ENCODE measurements around the gene PRMT5.

The PRMT5 gene

DNA sequence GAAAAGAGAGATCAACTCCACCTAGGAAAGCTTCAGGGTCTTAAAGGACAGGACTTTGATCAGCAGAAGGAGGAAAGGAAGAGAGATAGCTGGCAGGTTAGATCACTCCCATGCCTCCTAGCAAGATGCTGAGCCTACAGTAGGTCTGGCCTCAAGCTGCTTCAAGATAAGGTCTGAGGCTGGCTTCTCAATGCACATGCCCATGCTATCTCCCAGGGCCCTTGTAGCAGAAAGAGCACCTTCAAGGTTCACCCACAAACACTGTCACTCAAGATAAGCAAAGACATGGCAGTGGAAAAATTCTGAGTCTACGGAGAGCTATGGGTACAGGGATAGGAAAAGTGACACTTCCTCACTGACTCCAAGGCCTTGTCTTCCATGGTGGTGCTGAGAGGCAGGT lies 31.8 kb downstream of the PRMT5 start:
- DNase-seq (ENCODE audit: low spot score): no peak

DNA sequence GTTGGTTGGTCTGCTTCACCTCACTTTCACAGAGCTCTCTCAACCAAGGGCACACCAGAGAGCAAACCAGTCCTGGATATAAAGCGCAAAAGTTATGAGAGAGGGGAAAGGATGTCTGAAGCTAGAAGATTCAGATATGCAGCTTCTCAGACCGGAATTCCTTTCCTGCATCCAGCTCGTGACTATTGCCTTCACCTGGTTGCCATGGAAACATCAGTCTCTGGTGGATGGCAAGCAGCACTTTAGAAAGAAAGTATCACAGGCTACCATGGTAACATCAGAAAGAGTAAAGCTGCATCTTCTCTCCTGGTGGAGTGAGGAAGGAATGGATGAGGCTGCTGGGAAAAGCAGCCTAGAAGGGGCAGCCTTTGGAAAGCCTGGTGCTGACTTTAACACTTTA lies 32.4 kb downstream of the PRMT5 start:
- no peak for DNase-seq (ENCODE audit: low spot score)

DNA sequence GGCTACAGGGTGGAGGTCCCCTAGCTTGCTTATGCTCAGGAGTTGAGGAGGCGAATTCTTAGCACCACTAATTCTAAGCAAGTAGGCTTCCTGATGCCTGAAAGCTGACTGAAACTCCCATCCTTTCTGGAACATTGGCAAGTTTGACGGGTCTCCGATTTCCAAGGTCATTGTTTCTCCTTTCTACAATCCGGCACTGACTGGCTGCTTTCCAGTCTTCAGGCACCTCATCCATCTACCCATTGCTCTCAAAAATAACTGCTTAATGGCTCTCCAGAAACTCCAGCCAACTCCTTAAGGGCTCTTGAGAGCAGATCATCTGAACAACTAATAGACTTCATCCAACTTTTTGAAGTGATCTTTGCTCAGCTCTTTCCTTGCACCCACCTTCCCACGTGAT lies 32.8 kb downstream of the PRMT5 start:
- no peak for DNase-seq (ENCODE audit: low spot score)

DNA sequence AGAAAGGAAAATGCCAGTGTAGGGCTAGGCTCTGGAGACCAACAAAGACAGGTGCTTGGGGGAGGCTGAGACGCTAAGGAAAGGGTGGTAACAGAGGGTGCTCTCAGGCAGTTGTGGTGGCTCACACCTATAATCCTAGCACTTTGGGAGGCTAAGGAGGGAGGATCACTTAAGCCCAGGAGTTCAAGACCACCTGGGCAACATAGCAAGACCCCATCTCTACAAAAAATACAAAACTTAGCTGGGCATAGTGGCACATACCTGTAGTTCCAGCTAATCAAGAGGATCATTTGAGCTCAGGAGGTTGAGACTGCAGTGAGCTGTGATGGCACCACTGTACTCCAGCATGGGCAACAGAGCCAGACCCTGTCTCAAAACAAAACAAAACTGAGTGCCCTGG lies 33.8 kb downstream of the PRMT5 start:
- no peak for DNase-seq (ENCODE audit: low spot score)

DNA sequence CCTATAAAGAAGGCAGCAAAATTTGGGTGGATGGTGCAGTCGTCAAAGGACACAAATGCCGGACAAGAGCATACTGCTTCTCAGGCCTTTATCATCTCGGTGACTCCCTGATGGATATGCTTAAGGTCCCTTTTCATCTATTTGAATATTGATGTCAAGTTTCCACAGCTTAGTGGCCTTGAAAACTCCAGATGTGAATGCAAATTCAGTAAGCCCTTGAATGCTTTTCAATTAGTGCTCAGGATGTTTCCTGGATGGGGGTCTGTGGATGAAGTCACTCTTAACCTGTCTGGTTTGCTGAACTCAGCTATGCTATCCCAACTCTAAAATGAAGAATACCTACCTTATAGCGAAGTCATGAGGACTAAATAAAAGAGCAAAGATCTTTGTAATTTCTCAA lies 35.5 kb downstream of the PRMT5 start:
- DNase-seq (ENCODE audit: low spot score): no peak

DNA sequence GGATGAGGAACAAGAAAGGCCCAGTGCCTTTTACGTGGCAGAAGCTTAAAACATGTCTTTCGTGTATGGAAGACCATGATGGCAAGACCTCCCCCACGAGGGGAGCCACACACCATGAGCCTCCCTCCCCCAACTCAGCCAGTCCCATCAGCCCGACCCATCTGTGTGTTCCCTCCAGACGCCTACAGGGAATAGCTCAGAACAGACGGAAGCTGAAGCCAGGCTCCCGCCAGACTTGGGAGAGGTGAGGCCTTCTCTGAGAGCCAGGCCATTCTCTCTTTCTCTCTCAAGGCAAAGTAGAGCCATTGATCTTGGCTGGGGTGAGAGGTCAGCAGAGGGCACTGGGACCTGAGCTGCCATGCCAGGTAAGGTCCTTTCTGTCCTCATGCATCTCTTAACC lies 36.7 kb downstream of the PRMT5 start:
- no peak for DNase-seq (ENCODE audit: low spot score)

DNA sequence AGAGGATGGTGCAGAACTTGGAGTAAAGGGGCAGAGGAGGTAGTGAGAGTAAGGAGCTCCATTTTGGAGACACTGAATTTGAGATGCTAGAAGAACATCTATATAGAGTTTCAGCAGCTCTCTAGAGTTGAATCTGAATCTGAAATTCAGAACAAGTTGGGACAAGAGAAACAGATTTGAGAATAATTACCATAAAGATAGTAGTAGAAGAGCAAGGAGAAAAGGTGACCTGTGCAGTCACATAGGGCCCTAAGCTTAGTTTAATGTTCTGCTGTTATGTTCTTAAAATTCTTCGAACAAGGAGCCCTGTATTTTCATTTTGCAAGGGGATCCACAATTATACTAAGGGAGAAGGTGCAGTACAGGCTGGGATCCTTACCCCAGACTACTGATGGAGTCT lies 38.8 kb downstream of the PRMT5 start:
- no peak for DNase-seq (ENCODE audit: low spot score)

DNA sequence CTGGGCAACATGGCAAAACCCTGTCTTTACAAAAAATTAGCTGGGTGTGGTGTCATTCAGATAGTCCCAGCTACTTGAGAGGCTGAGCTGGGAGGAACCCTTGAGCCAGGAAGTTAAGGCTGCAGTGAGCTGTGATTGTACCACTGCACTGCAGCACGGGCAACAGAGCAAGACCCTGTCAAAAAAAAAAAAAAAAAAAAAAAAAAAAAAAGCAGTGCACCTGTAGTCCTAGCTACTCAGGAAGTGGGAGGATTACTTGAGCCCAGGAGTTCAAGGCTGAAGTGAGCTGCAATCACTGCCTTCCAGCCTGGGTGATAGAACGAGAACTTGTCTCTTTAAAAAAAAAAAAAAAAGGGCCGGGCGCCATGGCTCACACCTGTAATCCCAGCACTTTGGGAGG lies 40.5 kb downstream of the PRMT5 start:
- no peak for DNase-seq (ENCODE audit: low spot score)

DNA sequence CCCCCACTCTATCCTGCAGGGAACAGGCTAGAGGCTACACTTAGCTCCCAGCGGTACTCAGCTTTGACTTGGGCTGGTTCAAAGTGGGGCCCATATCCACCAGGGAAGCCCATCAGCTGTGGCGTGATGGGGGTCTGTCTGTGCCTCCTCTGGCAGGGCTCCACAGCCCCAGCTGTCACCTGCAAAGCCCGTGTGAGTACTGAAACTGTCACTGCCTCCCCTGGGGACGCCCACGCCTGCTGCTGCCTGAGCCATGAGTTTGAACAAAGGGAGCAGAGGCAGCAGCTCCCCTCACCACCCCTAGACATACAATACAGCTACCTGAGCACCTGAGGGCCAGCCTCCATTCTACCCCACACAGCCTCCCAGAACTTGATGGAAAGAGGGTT lies 41.2 kb downstream of the PRMT5 start:
- DNase-seq (ENCODE audit: low spot score): no peak

DNA sequence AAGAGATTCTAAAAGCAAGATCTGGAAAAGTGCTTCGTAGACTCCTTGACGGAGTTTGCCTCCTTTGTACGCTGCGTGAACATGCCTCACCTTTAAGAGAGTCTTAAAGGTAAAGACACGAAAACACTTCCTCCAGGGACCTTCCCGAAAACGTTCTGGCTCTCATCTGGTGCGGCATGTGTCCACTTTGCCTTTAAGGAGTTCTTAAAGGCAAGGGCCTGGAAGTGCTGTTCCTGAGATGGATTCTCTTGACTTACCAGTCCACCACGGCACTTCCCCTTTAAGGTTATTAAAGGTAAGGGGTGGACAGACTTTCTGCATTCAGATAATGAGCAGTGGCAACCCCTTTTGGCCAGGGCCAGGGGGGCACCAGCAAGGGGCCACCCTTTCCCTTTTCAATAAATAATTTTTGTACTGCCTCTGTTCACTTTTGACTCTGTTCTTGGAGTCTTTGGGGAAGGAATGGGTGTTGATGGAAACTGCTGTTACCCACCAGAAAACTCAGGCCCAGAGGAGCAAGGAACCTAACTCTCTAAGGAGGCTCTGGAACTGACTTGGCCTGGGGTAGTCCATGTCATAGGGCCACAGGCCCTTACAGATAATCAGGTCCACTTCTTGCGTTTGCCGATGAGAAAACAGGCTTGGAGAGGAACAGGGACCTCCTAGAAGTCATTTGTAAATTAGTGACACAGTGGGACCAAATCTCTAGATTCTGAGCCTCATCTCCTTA lies 41.8 kb downstream of the PRMT5 start:
- DNase-seq (ENCODE audit: low spot score): no peak

DNA sequence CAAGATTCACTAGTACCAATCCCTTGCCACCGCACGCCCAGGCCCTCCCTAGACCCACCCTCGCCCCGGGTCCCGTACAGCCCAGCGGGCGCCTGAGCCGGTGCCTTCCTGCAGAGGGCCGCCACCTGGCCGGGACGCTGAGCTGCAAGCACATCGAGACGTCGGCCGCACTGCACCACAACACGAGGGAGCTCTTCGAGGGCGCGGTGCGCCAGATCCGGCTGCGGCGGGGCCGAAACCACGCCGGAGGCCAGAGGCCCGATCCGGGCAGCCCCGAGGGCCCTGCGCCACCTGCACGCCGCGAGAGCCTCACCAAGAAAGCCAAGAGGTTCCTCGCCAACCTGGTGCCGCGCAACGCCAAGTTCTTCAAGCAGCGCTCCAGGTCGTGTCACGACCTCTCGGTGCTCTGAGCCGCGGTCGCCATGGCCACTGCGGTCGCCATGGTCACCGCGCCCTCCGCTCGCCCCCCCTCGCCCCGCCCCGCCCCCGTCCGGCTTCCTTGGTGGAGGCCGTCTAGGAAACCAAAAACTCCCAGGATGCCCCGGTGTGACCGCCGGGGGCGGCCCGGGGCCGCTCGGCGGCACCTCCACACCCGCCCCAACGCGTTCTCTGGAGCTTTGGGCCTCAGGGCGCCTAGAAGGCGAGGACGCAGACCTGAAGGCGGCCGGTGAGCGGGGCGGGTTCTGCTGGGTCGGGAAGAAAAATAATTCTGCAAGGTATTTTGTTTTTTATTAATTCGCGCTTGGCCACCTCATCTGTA lies 42.5 kb downstream of the PRMT5 start:
- peak; percentile 81 for DNase-seq (ENCODE audit: low spot score)

DNA sequence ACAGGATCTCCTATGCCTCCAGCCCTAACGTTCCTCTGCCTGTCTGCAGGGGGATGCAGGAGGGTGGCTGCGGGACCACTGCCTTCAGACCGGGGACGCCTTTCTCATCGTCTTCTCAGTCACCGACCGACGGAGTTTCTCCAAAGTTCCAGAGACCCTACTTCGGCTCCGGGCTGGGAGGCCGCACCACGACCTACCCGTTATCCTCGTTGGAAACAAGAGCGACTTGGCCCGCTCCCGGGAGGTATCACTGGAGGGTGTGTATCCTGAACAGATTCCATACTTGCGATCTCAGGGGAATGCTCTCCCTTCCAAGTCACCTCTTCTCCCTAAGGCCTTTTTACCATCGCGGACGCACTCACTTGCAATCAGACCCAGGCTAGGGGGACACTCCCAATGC lies 43.2 kb downstream of the PRMT5 start:
- DNase-seq (ENCODE audit: low spot score): no peak

DNA sequence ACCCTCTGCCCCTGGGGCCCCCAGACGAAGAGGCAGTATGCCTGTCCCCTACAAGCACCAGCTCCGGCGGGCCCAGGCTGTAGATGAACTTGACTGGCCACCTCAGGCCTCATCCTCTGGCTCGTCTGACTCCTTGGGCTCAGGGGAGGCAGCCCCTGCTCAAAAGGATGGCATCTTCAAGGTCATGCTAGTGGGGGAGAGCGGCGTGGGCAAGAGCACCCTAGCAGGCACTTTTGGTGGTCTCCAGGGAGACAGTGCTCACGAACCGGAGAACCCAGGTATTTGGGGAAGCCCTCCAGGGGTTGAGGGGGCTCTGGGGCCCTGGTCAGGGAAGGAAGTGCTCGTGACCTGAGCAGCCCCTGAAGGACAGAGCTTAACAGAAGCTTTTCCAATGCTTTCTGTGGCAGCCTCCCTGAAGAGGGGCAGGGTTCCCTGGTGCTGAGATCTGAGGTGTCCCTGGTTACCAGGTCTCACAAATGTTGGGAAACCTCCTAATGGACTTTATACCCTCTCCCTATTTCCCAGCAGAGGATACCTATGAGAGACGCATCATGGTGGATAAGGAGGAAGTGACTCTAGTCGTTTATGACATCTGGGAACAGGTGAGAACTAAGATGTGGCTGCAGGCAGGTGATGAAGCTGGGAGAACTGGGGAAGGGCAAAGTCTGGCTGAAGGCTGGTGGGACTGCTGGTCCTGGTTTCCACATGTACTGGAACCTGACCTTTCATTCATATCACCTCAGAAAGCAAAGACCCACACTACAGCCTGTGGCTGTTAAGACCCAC lies 44.2 kb downstream of the PRMT5 start:
- no peak for DNase-seq (ENCODE audit: low spot score)

DNA sequence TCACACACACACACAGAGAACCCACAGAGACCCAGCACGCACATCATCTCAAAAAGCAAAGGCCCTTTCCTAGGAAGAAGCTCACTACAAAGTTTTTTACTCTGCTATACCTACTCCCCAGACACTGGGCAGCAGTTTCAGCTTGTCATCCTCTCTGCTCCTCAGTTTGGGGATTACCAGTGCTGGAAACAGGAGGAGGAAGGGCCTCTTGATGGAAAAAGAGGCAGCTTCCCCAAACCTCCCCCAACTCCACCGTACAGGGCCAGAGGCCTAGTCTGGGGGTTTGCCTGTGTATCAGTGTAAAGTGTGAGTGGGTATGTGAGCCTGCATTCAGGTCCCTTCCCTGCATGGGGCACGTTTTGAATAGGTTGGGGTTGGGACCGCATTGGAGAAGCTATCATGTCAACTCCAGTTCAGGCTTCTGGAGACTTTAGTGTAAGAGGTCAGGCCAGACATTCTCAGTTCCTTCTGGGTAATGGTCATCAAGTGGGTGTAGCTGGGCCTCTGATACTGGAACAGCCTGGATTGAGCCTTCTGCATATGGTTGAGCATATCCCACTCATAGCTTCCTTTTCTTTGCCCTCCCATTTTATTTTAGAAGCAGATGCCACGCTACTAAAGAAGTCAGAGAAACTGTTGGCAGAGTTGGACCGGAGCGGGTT lies 45.0 kb downstream of the PRMT5 start:
- no peak for DNase-seq (ENCODE audit: low spot score)

DNA sequence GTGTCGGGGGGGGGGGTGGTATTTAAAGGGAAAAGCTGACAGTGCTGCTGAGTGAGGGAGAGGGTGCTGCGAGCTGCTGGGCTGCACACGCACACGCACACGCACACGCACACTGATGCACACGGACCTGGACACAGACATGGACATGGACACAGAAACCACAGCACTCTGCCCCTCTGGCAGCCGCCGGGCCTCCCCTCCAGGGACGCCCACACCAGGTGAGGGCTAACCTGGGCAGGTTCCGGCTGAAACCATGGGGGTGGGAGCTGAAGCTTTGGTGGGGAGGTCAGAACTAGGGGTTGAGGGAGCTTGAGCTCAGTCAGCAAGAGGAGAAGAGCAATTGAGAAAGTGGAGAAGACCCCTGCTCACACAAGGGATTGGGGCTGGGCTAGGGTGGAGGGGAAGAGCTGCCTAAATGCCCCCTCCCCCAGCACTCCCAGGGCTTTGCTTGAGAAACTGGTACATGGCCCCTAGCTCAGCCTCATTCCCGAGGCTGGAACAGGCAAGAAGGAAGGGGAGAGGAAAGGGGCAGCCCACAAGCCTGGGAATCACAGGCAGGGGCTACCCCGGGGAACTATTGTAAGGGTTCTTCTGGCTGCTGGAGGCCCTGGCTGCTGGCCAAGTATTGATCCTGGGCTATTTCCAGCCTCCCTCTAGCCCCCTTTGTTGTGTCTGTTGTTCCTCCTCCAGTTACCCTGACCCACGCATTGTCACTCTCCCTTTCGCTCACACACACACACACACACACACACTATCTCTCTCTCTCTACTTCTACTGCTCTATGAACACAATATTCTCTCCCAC lies 45.8 kb downstream of the PRMT5 start, which contains the start of gene REM2:
REM2 (plus strand) TSS at position 50 of the 804 bp plus-strand sequence; CDS start at position 116, 66 bp downstream.
- DNase-seq (ENCODE audit: low spot score): no peak

DNA sequence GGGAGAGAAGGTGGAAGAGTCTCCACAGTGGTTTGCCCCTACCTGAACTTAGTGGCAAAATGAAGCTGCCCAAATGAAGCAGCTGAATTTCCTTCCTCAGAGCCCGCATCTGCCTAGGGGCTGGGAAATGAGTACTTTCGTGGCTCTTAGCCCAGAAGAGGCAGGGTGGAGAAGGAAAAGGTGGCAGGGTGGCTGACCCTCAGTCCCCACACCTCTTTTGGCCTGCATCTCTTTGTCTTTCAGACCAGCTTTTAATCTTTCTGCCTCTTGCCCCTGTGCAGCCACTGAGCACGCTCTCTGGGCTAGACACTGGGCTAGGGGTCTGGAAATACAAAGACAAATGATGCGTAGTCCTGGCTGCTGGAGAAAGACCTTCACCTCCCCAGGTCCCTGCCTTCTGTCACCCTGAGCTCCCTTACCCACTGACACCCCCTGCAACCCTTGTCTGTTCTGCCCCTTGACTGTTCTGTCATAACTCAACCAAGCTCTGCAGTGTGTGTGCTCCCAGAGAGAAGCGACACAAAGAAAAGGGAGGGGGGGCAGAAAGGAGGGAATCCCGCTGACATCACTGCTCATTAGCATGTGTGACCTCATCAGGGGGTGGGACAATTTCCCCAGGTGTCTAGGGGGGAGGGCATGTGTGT lies 46.5 kb downstream of the PRMT5 start:
- no peak for DNase-seq (ENCODE audit: low spot score)

DNA sequence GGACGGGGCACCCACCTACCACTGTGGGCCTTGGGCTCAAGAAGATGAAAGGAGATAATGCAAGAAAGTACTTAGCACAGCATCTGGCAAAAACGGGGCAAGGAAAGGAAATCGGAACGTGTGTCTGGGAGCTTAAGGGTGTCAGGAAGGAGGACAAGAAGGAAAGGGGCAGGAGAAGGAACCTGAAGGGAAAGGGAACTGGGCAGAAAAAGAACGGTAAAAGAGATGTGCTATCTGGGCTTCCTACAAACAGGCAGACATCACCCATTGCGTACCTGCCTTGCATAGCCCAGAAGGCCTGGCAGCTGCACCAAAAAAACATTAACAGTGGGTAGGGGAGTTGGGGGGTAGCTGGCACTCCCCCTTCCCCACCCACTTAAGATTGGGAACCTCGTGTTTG lies 47.1 kb downstream of the PRMT5 start:
- DNase-seq (ENCODE audit: low spot score): no peak

DNA sequence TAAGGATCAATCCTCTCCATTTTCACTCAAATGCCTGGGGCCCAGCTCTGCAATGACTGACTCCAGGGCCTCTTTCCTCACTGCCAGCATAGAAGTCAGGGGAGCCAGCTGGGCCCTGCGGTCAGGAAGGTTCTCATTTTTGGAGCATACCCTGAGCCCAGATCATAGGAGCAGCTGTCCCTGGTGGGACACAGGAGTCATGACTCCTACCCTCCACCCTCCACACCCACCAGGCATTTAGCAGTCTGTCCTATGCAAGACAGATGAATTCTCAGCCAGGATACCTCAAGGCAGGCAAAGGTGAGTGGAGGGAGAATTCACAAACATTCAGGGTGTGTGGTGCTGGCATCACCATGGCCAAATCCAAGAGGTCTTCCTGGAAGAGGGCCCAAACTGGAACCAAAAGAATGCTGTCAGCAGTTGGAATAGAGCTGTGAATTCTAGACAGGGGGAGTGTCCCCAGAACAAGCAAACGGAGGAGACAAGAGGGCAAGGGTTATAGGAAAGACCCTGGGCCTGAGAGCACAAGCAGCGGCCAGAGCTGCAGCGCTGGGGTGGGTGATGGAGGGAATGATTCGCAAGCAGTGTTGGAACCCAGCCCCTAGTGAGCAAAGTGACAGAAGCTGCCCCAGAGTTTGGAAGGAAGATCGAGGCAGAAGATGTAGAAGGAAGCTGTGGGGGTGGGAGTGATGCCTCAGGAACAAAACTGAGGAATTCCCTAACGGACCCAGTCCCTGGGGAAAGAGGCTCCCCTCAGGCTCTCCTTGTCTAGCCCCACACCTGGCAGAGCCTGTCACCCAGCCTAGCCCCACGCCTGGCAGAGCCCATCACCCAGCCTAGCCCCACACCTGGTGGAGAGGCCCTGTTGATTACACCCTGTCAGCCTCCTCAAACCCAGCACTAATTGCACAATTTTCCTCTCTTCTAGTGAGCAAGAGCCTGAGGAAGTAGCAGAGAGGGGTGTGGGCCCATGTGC lies 50.6 kb downstream of the PRMT5 start:
- DNase-seq (ENCODE audit: low spot score): no peak

DNA sequence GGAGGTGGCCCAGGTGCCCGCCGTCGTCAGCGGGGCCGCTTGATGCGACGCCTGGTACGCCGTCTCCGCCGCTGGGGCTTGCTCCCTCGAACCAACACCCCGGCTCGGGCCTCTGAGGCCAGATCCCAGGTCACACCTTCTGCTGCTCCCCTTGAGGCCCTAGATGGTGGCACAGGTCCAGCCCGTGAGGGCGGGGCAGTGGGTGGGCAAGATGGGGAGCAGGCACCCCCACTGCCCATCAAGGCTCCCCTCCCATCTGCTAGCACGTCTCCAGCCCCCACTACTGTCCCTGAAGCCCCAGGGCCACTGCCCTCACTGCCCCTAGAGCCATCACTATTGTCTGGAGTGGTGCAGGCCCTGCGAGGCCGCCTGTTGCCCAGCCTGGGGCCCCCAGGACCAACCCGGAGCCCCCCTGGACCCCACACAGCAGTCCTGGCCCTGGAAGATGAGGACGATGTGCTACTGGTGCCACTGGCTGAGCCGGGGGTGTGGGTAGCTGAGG lies 52.1 kb downstream of the PRMT5 start:
- no peak for DNase-seq (ENCODE audit: low spot score)
